Progenitor cell of endocrine pancreas (in vitro differentiated cells): Measurements from ENCODE around the gene ZNF280B. TPM values are rescaled to one million over a fixed set of nuclear protein-coding genes. Genes with fewer than 3 reads are reported as not detected.

Source experiments
- DNase-seq: peaks from one replicate; pipeline ENCODE4 v3.0.0; 2021; ENCODE audit warnings: low spot score; ENCODE audit not compliant: unreplicated experiment
- H3K27ac Mint-ChIP-seq: 2 replicates; pipeline ENCODE4 v1.8.0; 2021; ENCODE audit warnings: mild to moderate bottlenecking, moderate library complexity, mixed read lengths
- H3K27me3 Mint-ChIP-seq: 2 replicates; pipeline ENCODE4 v1.8.0; 2021; ENCODE audit warnings: mixed read lengths
- H3K36me3 Mint-ChIP-seq: 2 replicates; pipeline ENCODE4 v1.8.0; 2022; ENCODE audit warnings: mixed read lengths; ENCODE audit not compliant: insufficient read depth
- H3K4me1 Mint-ChIP-seq: 2 replicates; pipeline ENCODE4 v1.8.0; 2021; ENCODE audit warnings: low read depth, mixed read lengths
- H3K4me3 Mint-ChIP-seq: 2 replicates; pipeline ENCODE4 v1.8.0; 2021; ENCODE audit warnings: low read depth, mild to moderate bottlenecking, moderate library complexity, mixed read lengths
- H3K9me3 Mint-ChIP-seq: 2 replicates; pipeline ENCODE4 v1.8.0; 2021; ENCODE audit warnings: low read depth, mixed read lengths
- total RNA-seq: library from RNA; stranded (reverse); gene quantifications from 2 replicates; pipeline ENCODE4 v1.2.1, GENCODE V29; 2021
- TF ChIP-seq, protein P1 (sequence below): fragments of 200-600 bp; sonication (generic); IDR thresholded peaks from one replicate; pipeline ENCODE4 v1.5.0; 2021; ENCODE audit warnings: antibody characterized with exemption, mild to moderate bottlenecking; ENCODE audit not compliant: unreplicated experiment

The ZNF280B gene
- total RNA-seq, 1 donor from 2014 or later = 7.0 TPM

DNA sequence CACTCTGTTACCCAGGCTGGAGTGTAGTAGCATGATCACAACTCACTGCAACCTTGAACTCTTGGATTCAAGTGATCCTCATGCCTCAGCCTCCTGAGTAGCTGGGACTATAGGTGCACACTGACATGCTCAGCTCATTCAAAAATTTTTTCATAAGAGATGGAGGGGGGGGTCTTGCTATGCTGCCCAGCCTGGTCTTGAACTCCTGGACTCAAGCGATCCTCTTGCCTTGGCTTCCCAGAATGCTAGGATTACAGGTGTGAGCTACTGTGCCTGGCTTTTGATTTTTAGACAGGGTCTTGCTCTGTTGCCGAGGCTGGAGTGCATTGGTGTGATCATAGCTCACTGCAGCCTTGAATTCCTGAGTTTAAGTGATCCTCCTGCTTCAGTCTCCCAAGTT lies 36.5 kb upstream of the ZNF280B start:
- Mint-ChIP-seq H3K27me3 (peaks cover 61% of the 10 kb centered on the region), H3K27ac (no peak overlapping the region), H3K4me1 (no peaks in the 10 kb centered on the region), H3K4me3 (no peak overlapping the region), H3K9me3 (no peaks in the 10 kb centered on the region), H3K36me3 (no peaks in the 10 kb centered on the region)
- no peak for DNase-seq
- TF ChIP-seq, protein P1, sequence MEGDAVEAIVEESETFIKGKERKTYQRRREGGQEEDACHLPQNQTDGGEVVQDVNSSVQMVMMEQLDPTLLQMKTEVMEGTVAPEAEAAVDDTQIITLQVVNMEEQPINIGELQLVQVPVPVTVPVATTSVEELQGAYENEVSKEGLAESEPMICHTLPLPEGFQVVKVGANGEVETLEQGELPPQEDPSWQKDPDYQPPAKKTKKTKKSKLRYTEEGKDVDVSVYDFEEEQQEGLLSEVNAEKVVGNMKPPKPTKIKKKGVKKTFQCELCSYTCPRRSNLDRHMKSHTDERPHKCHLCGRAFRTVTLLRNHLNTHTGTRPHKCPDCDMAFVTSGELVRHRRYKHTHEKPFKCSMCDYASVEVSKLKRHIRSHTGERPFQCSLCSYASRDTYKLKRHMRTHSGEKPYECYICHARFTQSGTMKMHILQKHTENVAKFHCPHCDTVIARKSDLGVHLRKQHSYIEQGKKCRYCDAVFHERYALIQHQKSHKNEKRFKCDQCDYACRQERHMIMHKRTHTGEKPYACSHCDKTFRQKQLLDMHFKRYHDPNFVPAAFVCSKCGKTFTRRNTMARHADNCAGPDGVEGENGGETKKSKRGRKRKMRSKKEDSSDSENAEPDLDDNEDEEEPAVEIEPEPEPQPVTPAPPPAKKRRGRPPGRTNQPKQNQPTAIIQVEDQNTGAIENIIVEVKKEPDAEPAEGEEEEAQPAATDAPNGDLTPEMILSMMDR = no peak

GRCh38 chr22:22538226-22538989 lies 29.9 kb upstream of the ZNF280B start:
- Mint-ChIP-seq H3K27me3 (peaks cover 60% of the 10 kb centered on the region), H3K4me1 (no peaks in the 10 kb centered on the region), H3K36me3 (no peaks in the 10 kb centered on the region), H3K9me3 (no peaks in the 10 kb centered on the region), H3K27ac (no peak overlapping the region), H3K4me3 (no peak overlapping the region)
- no peak for DNase-seq
- TF ChIP-seq, protein P1 = no peak

DNA sequence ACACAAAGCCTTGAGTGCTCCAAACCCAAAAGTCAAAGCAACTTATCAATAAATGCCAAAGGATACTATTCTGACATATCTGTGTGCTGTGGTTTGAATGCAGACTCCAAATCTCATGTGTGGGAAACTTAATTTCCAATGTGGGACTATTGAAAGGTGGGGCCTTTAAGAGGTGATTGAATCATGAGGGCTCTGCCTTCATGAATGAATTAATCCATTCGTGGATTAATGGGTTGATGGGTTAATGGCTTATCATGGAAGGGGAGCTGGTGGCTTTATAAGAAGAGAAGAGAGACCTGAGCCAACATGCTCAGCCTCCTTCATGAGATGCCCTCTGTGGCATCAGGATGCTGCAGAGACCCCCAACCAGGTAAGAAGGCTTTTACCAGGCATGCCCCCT lies 28.4 kb upstream of the ZNF280B start:
- Mint-ChIP-seq H3K4me3 (no peak overlapping the region), H3K27me3 (peaks cover 47% of the 10 kb centered on the region)

GRCh38 chr22:22536515-22536914 lies 28.0 kb upstream of the ZNF280B start:
- Mint-ChIP-seq H3K4me1 (no peaks in the 10 kb centered on the region), H3K36me3 (no peaks in the 10 kb centered on the region), H3K27me3 (peaks cover 45% of the 10 kb centered on the region), H3K4me3 (no peak overlapping the region), H3K27ac (no peak overlapping the region), H3K9me3 (no peaks in the 10 kb centered on the region)
- TF ChIP-seq, protein P1 = no peak
- no peak for DNase-seq

More for the DNA sequence above, 28.4 kb upstream of the ZNF280B start:
- H3K36me3 Mint-ChIP-seq = no peaks in the 10 kb centered on the region
- no peak overlapping the region for H3K27ac Mint-ChIP-seq
- no peaks in the 10 kb centered on the region for H3K4me1 Mint-ChIP-seq
- no peaks in the 10 kb centered on the region for H3K9me3 Mint-ChIP-seq
- TF ChIP-seq, protein P1 = no peak
- no peak for DNase-seq

GRCh38 chr22:22535662-22536061 lies 27.1 kb upstream of the ZNF280B start:
- H3K27me3 Mint-ChIP-seq = peaks cover 42% of the 10 kb centered on the region
- TF ChIP-seq, protein P1 = no peak
- no peak overlapping the region for H3K4me3 Mint-ChIP-seq
- no peaks in the 10 kb centered on the region for H3K9me3 Mint-ChIP-seq
- DNase-seq = no peak
- H3K4me1 Mint-ChIP-seq = no peaks in the 10 kb centered on the region
- H3K27ac Mint-ChIP-seq = no peak overlapping the region
- no peaks in the 10 kb centered on the region for H3K36me3 Mint-ChIP-seq
